ENCODE results near the gene DAGLA. TPM values are rescaled to one million over a fixed set of nuclear protein-coding genes. Genes with fewer than 3 reads are reported as not detected.

DAGLA gene
- total RNA-seq, 1 donor from 2014 or later: 4.8 TPM

DNA sequence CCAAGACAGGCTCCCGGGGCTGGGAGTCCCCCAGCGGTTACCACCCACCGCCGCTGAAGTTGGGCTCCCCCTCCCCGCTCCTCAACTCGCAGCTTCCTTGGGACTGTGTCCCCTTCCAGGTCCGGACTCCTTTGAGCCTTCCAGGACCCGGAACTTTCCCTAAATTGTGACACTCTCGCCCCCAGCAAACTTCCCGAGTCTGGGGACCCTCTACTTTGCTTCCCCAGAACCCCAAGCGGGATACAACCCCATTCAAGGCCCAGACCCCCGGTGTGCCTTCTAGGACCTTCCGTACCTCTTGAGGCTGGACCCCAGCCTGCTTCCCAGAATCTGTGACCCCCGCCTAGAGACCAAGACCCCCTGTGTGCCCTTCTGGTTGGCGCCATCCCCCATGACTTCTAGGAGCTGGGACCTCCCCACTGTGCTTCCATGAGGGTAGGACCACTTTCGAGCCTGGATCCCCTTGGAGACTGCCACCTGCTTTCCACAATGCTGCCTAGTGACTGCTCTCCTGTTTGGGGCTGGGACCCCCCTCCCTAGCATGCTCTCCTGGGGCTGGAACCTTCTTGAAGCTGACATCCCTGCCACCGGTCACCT lies 72.8 kb downstream of the DAGLA start:
- no peak for TF ChIP-seq CTCF (IDR thresholded peaks at IDR 0.05)
- no peak for DNase-seq (ENCODE audit: low spot score)
- no peak overlapping the region for H3K27ac Mint-ChIP-seq (ENCODE audit: unreplicated experiment)
- H3K4me1 Mint-ChIP-seq (ENCODE audit: low read depth): peaks cover 15% of the 10 kb centered on the region
- no peaks in the 10 kb centered on the region for H3K36me3 Mint-ChIP-seq (ENCODE audit: low read depth)
- peak overlapping the region; percentile 67 for H3K4me3 Mint-ChIP-seq (ENCODE audit: unreplicated experiment)
- peaks cover 4% of the 10 kb centered on the region for H3K27me3 Mint-ChIP-seq (ENCODE audit: low read depth)
- H3K9me3 Mint-ChIP-seq (ENCODE audit: low read depth): no peaks in the 10 kb centered on the region

DNA sequence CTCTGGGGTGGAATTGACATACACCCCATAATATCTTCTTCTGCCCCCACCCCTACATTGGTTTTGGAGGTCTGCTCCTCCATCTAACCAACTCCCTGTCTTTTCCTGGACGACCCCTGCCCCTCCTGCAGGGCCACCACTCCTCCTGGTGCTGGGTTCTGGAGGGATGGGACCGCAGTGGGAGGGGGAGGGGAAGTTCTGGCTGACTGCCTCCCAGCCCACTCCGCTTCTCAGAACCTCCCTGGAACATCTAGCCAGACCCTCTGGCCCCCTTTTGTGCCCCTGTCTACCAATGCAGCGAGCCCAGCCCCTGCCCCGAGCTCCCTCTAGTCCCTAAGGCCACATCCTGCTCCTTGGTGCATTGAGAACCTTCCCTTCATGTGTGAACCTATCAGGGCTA lies 73.5 kb downstream of the DAGLA start:
- H3K4me1 Mint-ChIP-seq (ENCODE audit: low read depth): peaks cover 15% of the 10 kb centered on the region

DNA sequence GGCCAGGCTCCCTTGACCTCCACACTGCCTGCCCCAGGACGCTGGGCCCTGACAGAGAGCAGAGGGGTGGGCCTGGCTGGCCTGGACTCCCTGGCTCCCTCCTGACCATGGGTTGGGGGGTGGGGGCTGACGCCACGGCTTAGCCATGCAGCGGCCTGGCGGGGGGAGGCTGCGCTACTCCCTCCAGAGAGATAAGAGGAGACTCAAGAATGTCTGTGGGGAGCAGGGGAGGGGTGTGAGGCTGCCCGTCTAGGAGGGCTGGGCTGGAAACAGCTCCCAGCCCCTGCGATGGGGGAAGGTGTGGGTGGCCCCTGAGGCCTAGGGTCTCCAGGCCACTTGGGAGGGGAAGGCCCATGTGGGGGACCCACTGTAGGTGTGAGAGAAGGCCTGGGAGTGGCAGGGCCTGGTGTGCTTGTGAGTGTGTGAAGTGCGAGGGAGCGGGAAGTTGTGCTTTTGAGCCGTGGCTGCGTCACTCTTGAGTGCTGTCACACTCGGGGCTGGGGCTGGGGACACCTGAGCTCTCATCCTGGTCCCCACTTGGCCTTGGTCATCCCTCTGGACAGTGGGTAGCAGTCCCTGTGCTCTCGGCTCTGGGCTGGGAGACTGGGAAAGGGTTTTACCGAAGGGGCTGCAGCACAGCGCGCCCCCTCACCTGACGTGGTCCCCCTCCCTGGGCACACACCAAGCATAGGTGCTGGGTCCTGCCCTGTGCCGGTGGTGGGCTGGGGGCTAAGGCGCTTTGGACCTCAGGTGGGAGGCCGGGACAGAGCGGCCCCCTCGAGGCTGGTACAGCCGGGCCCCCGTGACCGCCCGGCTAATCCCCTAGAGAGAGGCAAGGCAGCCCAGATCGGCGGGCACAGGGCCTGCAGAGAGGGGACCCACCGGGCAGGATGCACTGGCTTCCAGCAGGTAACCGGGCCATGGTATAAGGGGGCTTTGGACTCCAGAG lies 74.6 kb downstream of the DAGLA start:
- H3K27me3 Mint-ChIP-seq (ENCODE audit: low read depth): peaks cover 4% of the 10 kb centered on the region
- peaks cover 12% of the 10 kb centered on the region for H3K4me1 Mint-ChIP-seq (ENCODE audit: low read depth)
- no peak overlapping the region for H3K4me3 Mint-ChIP-seq (ENCODE audit: unreplicated experiment)
- no peak for TF ChIP-seq CTCF (IDR thresholded peaks at IDR 0.05)
- H3K27ac Mint-ChIP-seq (ENCODE audit: unreplicated experiment): no peak overlapping the region
- no peaks in the 10 kb centered on the region for H3K36me3 Mint-ChIP-seq (ENCODE audit: low read depth)
- no peaks in the 10 kb centered on the region for H3K9me3 Mint-ChIP-seq (ENCODE audit: low read depth)
- DNase-seq (ENCODE audit: low spot score): no peak

More for the DNA sequence above, 73.5 kb downstream of the DAGLA start:
- Mint-ChIP-seq H3K4me3 (ENCODE audit: unreplicated experiment) (no peak overlapping the region), H3K36me3 (ENCODE audit: low read depth) (no peaks in the 10 kb centered on the region), H3K27me3 (ENCODE audit: low read depth) (peaks cover 4% of the 10 kb centered on the region), H3K27ac (ENCODE audit: unreplicated experiment) (no peak overlapping the region), H3K9me3 (ENCODE audit: low read depth) (no peaks in the 10 kb centered on the region)
- DNase-seq (ENCODE audit: low spot score): no peak
- no peak for TF ChIP-seq CTCF (IDR thresholded peaks at IDR 0.05)

- no peak overlapping the region for H3K4me3 Mint-ChIP-seq (ENCODE audit: unreplicated experiment)
These were observed 75.9 kb downstream of the DAGLA start for GRCh38 chr11:61756147-61756451.

More at GRCh38 chr11:61756147-61756451, 75.9 kb downstream of the DAGLA start:
- no peak for DNase-seq (ENCODE audit: low spot score)
- H3K36me3 Mint-ChIP-seq (ENCODE audit: low read depth): no peaks in the 10 kb centered on the region
- H3K4me1 Mint-ChIP-seq (ENCODE audit: low read depth): peaks cover 12% of the 10 kb centered on the region
- H3K27ac Mint-ChIP-seq (ENCODE audit: unreplicated experiment): no peak overlapping the region
- no peaks in the 10 kb centered on the region for H3K9me3 Mint-ChIP-seq (ENCODE audit: low read depth)
- H3K27me3 Mint-ChIP-seq (ENCODE audit: low read depth): peaks cover 1% of the 10 kb centered on the region
- TF ChIP-seq CTCF (IDR thresholded peaks at IDR 0.05): no peak
